WTC11 (cell line): ENCODE results near the gene LENG8. TPM values are rescaled to one million over a fixed set of nuclear protein-coding genes. Genes with fewer than 3 reads are reported as not detected.

Source experiments
- ARID4B ChIP-seq: sonication (generic); formaldehyde crosslinking; IDR thresholded peaks from 2 replicates; pipeline ENCODE4 v1.8.0; 2023; ENCODE audit warnings: missing genetic modification reagents, mild to moderate bottlenecking, borderline replicate concordance
- CREB1 ChIP-seq: sonication (generic); formaldehyde crosslinking; IDR thresholded peaks from 2 replicates; pipeline ENCODE4 v1.8.0; 2023; ENCODE audit warnings: mild to moderate bottlenecking, missing genetic modification reagents
- CREM ChIP-seq: sonication (generic); formaldehyde crosslinking; IDR thresholded peaks from 2 replicates; pipeline ENCODE4 v1.8.1; 2022; ENCODE audit warnings: mild to moderate bottlenecking, missing genetic modification reagents, moderate library complexity
- FOXK1 ChIP-seq: sonication (generic); formaldehyde crosslinking; IDR thresholded peaks from 2 replicates; pipeline ENCODE4 v1.8.0; 2022; ENCODE audit warnings: mild to moderate bottlenecking, moderate library complexity, missing genetic modification reagents
- IRF1 ChIP-seq: sonication (generic); formaldehyde crosslinking; IDR thresholded peaks from 2 replicates; pipeline ENCODE4 v1.8.0; 2023; ENCODE audit warnings: missing genetic modification reagents
- IRF2 ChIP-seq: sonication (generic); formaldehyde crosslinking; IDR thresholded peaks from 2 replicates; pipeline ENCODE4 v1.8.0; 2022; ENCODE audit warnings: low read depth, missing genetic modification reagents, borderline replicate concordance
- JAZF1 ChIP-seq: fragments of 250-450 bp; sonication (Bioruptor Pico); IDR thresholded peaks from 2 replicates; pipeline ENCODE4 v1.9.0; 2021; ENCODE audit warnings: moderate library complexity, mild to moderate bottlenecking, inconsistent platforms
- JUN ChIP-seq: sonication (generic); formaldehyde crosslinking; IDR thresholded peaks from 2 replicates; pipeline ENCODE4 v1.8.0; 2023; ENCODE audit warnings: mild to moderate bottlenecking, missing genetic modification reagents
- MLX ChIP-seq: sonication (generic); formaldehyde crosslinking; IDR thresholded peaks from 2 replicates; pipeline ENCODE4 v1.8.1; 2023; ENCODE audit warnings: mild to moderate bottlenecking, missing genetic modification reagents, moderate library complexity
- MXD4 ChIP-seq: fragments of 250-450 bp; sonication (Bioruptor Pico); IDR thresholded peaks from 2 replicates; pipeline ENCODE4 v1.8.0; 2021; ENCODE audit warnings: mild to moderate bottlenecking, moderate library complexity, borderline replicate concordance
- NFATC4 ChIP-seq: fragments of 250-450 bp; sonication (Bioruptor Pico); IDR thresholded peaks from 2 replicates; pipeline ENCODE4 v1.9.0; 2021; ENCODE audit warnings: mild to moderate bottlenecking
- NFYB ChIP-seq: sonication (generic); formaldehyde crosslinking; conservative IDR thresholded peaks from 2 replicates; pipeline ENCODE4 v1.8.0; 2022; ENCODE audit warnings: low read depth, missing genetic modification reagents
- NR3C1 ChIP-seq: sonication (generic); formaldehyde crosslinking; conservative IDR thresholded peaks from 2 replicates; pipeline ENCODE4 v1.8.1; 2023; ENCODE audit warnings: low read depth, mild to moderate bottlenecking, missing genetic modification reagents
- OVOL2 ChIP-seq: fragments of 250-450 bp; sonication (Bioruptor Pico); IDR thresholded peaks from 2 replicates; pipeline ENCODE4 v1.9.0; 2021; ENCODE audit warnings: mild to moderate bottlenecking, borderline replicate concordance
- PRDM15 ChIP-seq: sonication (generic); formaldehyde crosslinking; IDR thresholded peaks from 2 replicates; pipeline ENCODE4 v1.8.0; 2022; ENCODE audit warnings: missing genetic modification reagents
- RELA ChIP-seq: sonication (generic); formaldehyde crosslinking; IDR thresholded peaks from 2 replicates; pipeline ENCODE4 v1.8.1; 2022; ENCODE audit warnings: missing genetic modification reagents, mild to moderate bottlenecking, borderline replicate concordance
- RORB ChIP-seq: fragments of 250-450 bp; sonication (Bioruptor Pico); IDR thresholded peaks from 2 replicates; pipeline ENCODE4 v1.9.0; 2021; ENCODE audit warnings: mild to moderate bottlenecking
- SMAD4 ChIP-seq: sonication (generic); formaldehyde crosslinking; IDR thresholded peaks from 2 replicates; pipeline ENCODE4 v1.8.0; 2022; ENCODE audit warnings: mild to moderate bottlenecking, missing genetic modification reagents
- SP1 ChIP-seq: sonication (generic); formaldehyde crosslinking; conservative IDR thresholded peaks from 2 replicates; pipeline ENCODE4 v1.8.1; 2022; ENCODE audit warnings: missing genetic modification reagents
- TEAD1 ChIP-seq: sonication (generic); formaldehyde crosslinking; IDR thresholded peaks from 2 replicates; pipeline ENCODE4 v1.8.0; 2022; ENCODE audit warnings: mild to moderate bottlenecking, missing genetic modification reagents
- TP53 ChIP-seq: sonication (generic); formaldehyde crosslinking; IDR thresholded peaks from 2 replicates; pipeline ENCODE4 v1.8.1; 2023; ENCODE audit warnings: mild to moderate bottlenecking, missing genetic modification reagents
- ZNF396 ChIP-seq: fragments of 250-450 bp; sonication (Bioruptor Pico); IDR thresholded peaks from 2 replicates; pipeline ENCODE4 v1.8.0; 2021; ENCODE audit warnings: mild to moderate bottlenecking, moderate library complexity, borderline replicate concordance
- ZNF532 ChIP-seq: fragments of 250-450 bp; sonication (Bioruptor Pico); IDR thresholded peaks from 2 replicates; pipeline ENCODE4 v1.9.0; 2021; ENCODE audit warnings: mild to moderate bottlenecking, borderline replicate concordance
- total RNA-seq: library from RNA; stranded (reverse); gene quantifications from 3 replicates; pipeline ENCODE4 v1.2.3, GENCODE V29; 2021

The LENG8 gene
- total RNA-seq, 1 experiment from 2014 or later: 175 TPM

- peak; percentile 79; the same call in 1 of the 2 replicates for TF ChIP-seq IRF1 (CRISPR knock-in tag)
- TF ChIP-seq RORB: no peak
- TF ChIP-seq SP1 (CRISPR knock-in tag): peak; percentile 84
- peak; percentile 66; the same call in 1 of the 2 replicates for TF ChIP-seq SMAD4 (CRISPR knock-in tag)
- peak; percentile 87 for TF ChIP-seq FOXK1 (CRISPR knock-in tag)
- TF ChIP-seq MLX (CRISPR knock-in tag): 0 out of 2 replicates have a peak, but pooled peaks have one; percentile 33
- peak; percentile 60 for TF ChIP-seq NFATC4 (CRISPR knock-in tag)
- TF ChIP-seq RELA (CRISPR knock-in tag): peak; percentile 23; the same call in 1 of the 2 replicates
- no peak for TF ChIP-seq OVOL2 (CRISPR knock-in tag)
- TF ChIP-seq ARID4B (CRISPR knock-in tag): peak; percentile 87
- TF ChIP-seq CREB1 (CRISPR knock-in tag): no peak
- peak; percentile 54; the same call in 1 of the 2 replicates for TF ChIP-seq IRF2 (CRISPR knock-in tag)
- TF ChIP-seq PRDM15 (CRISPR knock-in tag): peak; percentile 37; the same call in 1 of the 2 replicates
- TF ChIP-seq TEAD1 (CRISPR knock-in tag): peak; percentile 31; the same call in 1 of the 2 replicates
- no peak for TF ChIP-seq ZNF532 (CRISPR knock-in tag)
- 0 out of 2 replicates have a peak, but pooled peaks have one; percentile 74 for TF ChIP-seq CREM (CRISPR knock-in tag)
- TF ChIP-seq TP53: peak; percentile 93
- TF ChIP-seq NR3C1 (CRISPR knock-in tag): peak; percentile 93
- TF ChIP-seq NFYB (CRISPR knock-in tag): peak; percentile 35; the same call in 1 of the 2 replicates
- TF ChIP-seq JUN (CRISPR knock-in tag): peak; percentile 82; the same call in 1 of the 2 replicates
- no peak for TF ChIP-seq JAZF1 (CRISPR knock-in tag)
- no peak for TF ChIP-seq MXD4 (CRISPR knock-in tag)
- no peak for TF ChIP-seq ZNF396
Measured at GRCh38 chr19:54462655-54463530, 13.9 kb downstream of the LENG8 start (continued).
